Peyer's patch (tissue), 4 donors: ENCODE data around the gene SPSB4. TPM values are rescaled to one million over a fixed set of nuclear protein-coding genes. Genes with fewer than 3 reads are reported as not detected.
"Not testable (repeated sequence)": the region's sequence is repeated elsewhere in the genome, so short reads cannot be mapped to it uniquely, and the experiment has no call there.

Source experiments
- DNase-seq, 3 donors: peaks; one replicate each; pipeline ENCODE4 v3.0.0-alpha.2; 2017 to 2019
- H3K27ac ChIP-seq, 4 donors: fragments of 200-600 bp; sonication (generic); one replicate each; pipeline ENCODE4 v1.5.1; 2016 to 2019
- H3K27me3 ChIP-seq, 2 donors: fragments of 200-600 bp; sonication (generic); one replicate each; pipeline ENCODE4 v1.5.1; 2019
- H3K36me3 ChIP-seq, 3 donors: fragments of 200-600 bp; sonication (generic); one replicate each; pipeline ENCODE4 v1.5.1; 2016 to 2019
- H3K4me1 ChIP-seq, 4 donors: fragments of 200-600 bp; sonication (generic); one replicate each; pipeline ENCODE4 v1.5.1; 2016 to 2019
- H3K4me3 ChIP-seq, 4 donors: fragments of 200-600 bp; sonication (generic); 1 replicate in 3 of 4; 2 replicates in 1 of 4; pipeline ENCODE4 v1.5.1; 2016 to 2019; ENCODE audit warnings: mild to moderate bottlenecking in 1 of 4
- H3K9me3 ChIP-seq, 4 donors: fragments of 200-600 bp; sonication (generic); one replicate each; pipeline ENCODE4 v1.5.1; 2016 to 2019; ENCODE audit warnings: mild to moderate bottlenecking in 1 of 4
- CTCF ChIP-seq, 6 experiments: fragments of 450-650 bp in 4 of 6; fragments of 200-600 bp in 2 of 6; sonication (generic) in 1 of 6; IDR thresholded peaks; one replicate each; pipeline ENCODE4 v1.5.1; 2017 to 2019; ENCODE audit warnings: antibody characterized with exemption in 6 of 6, mild to moderate bottlenecking in 3 of 6, moderate library complexity in 1 of 6
- POLR2A ChIP-seq, 2 donors: fragments of 450-650 bp; IDR thresholded peaks; one replicate each; pipeline ENCODE4 v1.5.1; 2017; ENCODE audit warnings: antibody characterized with exemption in 2 of 2, mild to moderate bottlenecking in 2 of 2, moderate library complexity in 2 of 2
- total RNA-seq, 4 donors: library from RNA; depleted of rRNA; stranded (reverse); fragments of >200 nt; gene quantifications; one replicate each; pipeline ENCODE4 v1.1.0, GENCODE V29; 2016

SPSB4 gene
- total RNA-seq, 4 donors from 2014 or later = 0.35 TPM; not detected in 3

GRCh38 chr3:141012571-141012970 is 38.6 kb upstream of the SPSB4 start:
- TF ChIP-seq CTCF (IDR thresholded peaks at IDR 0.05) (no peak), POLR2A (IDR thresholded peaks at IDR 0.05) (no peak)
- Histone ChIP-seq H3K9me3 (no peaks in the 10 kb centered on the region), H3K4me1 (no peaks in the 10 kb centered on the region), H3K27me3 (no peaks in the 10 kb centered on the region), H3K27ac (no peak overlapping the region), H3K36me3 (no peaks in the 10 kb centered on the region), H3K4me3 (no peak overlapping the region)
- DNase-seq = no peak

- Histone ChIP-seq H3K36me3 (no peaks in the 10 kb centered on the region), H3K27me3 (no peaks in the 10 kb centered on the region), H3K27ac (no peak overlapping the region), H3K9me3 (no peaks in the 10 kb centered on the region), H3K4me1 (no peaks in the 10 kb centered on the region), H3K4me3 (no peak overlapping the region)
- DNase-seq = no peak
- TF ChIP-seq CTCF (IDR thresholded peaks at IDR 0.05) = no peak
- TF ChIP-seq POLR2A (IDR thresholded peaks at IDR 0.05) = no peak
Measured at GRCh38 chr3:141015481-141015880, 35.7 kb upstream of the SPSB4 start.

- H3K4me3 ChIP-seq, H3K4me1 ChIP-seq, H3K27me3 ChIP-seq, H3K36me3 ChIP-seq, H3K9me3 ChIP-seq, H3K27ac ChIP-seq: not testable (repeated sequence)
- DNase-seq = peak in 1 of 3 donors; percentile 52
Measured at GRCh38 chr3:141017366-141018322, 33.5 kb upstream of the SPSB4 start.

- Histone ChIP-seq H3K36me3 (no peaks in the 10 kb centered on the region), H3K4me3 (no peak overlapping the region), H3K9me3 (no peaks in the 10 kb centered on the region), H3K27me3 (no peaks in the 10 kb centered on the region), H3K27ac (no peak overlapping the region), H3K4me1 (no peaks in the 10 kb centered on the region)
- DNase-seq = no peak
- TF ChIP-seq CTCF (IDR thresholded peaks at IDR 0.05) = no peak
- TF ChIP-seq POLR2A (IDR thresholded peaks at IDR 0.05) = no peak
Measured at GRCh38 chr3:141019244-141019643, 31.9 kb upstream of the SPSB4 start.

GRCh38 chr3:141020143-141020830 is 30.9 kb upstream of the SPSB4 start:
- H3K36me3 ChIP-seq = no peaks in the 10 kb centered on the region
- no peak overlapping the region for H3K27ac ChIP-seq
- no peak for DNase-seq
- no peaks in the 10 kb centered on the region for H3K4me1 ChIP-seq
- no peak overlapping the region for H3K4me3 ChIP-seq
- H3K27me3 ChIP-seq = no peaks in the 10 kb centered on the region
- no peaks in the 10 kb centered on the region for H3K9me3 ChIP-seq
- TF ChIP-seq POLR2A (IDR thresholded peaks at IDR 0.05) (no peak), CTCF (IDR thresholded peaks at IDR 0.05) (no peak)

GRCh38 chr3:141021261-141021660 is 29.9 kb upstream of the SPSB4 start:
- H3K27me3 ChIP-seq = no peaks in the 10 kb centered on the region
- TF ChIP-seq CTCF (IDR thresholded peaks at IDR 0.05) (no peak), POLR2A (IDR thresholded peaks at IDR 0.05) (no peak)
- no peaks in the 10 kb centered on the region for H3K4me1 ChIP-seq
- H3K4me3 ChIP-seq = no peak overlapping the region
- H3K36me3 ChIP-seq = no peaks in the 10 kb centered on the region
- DNase-seq = no peak
- H3K27ac ChIP-seq = no peak overlapping the region
- no peaks in the 10 kb centered on the region for H3K9me3 ChIP-seq
